ENCODE measurements around the gene ANKRD16. TPM values are rescaled to one million over a fixed set of nuclear protein-coding genes. Genes with fewer than 3 reads are reported as not detected.

The ANKRD16 gene
- polyA plus RNA-seq, 3 donors = 1.4 to 2.9 (median 2.1) TPM

- Mint-ChIP-seq H3K4me3 (no peak overlapping the region), H3K4me1 (peaks cover 12% of the 10 kb centered on the region), H3K27ac (no peak overlapping the region), H3K9me3 (no peaks in the 10 kb centered on the region), H3K36me3 (peaks cover 65 to 95% of the 10 kb centered on the region in 2 donors), H3K27me3 (ENCODE audit: low read depth in 3 of 3) (peaks cover 0 to 1% (median 0%) of the 10 kb centered on the region in 3 donors)
- Histone ChIP-seq H3K79me2 (ENCODE audit: insufficient read depth, low read length) (no peaks in the 10 kb centered on the region), H3K4me1 (ENCODE audit: control insufficient read depth in 1 of 2, insufficient read depth in 2 of 2, low read length in 2 of 2) (peaks cover 4 to 5% of the 10 kb centered on the region in 2 donors), H3K27me3 (ENCODE audit: control insufficient read depth in 2 of 2, insufficient read depth in 2 of 2, low read length in 2 of 2) (no peaks in the 10 kb centered on the region), H2AFZ (ENCODE audit: insufficient read depth, low read depth, low read length, poor library complexity, severe bottlenecking) (no peak overlapping the region), H3K9ac (ENCODE audit: insufficient read depth, low read length, poor library complexity, severe bottlenecking) (no peak overlapping the region), H3K9me3 (replicated peaks in 1 of 2; ENCODE audit: control insufficient read depth in 1 of 2, insufficient read depth in 1 of 2, low read length in 2 of 2) (no peaks in the 10 kb centered on the region), H3K27ac (ENCODE audit: low read depth in 1 of 2, low read length in 2 of 2) (no peak overlapping the region), H4K20me1 (ENCODE audit: insufficient read depth, low read length) (no peaks in the 10 kb centered on the region), H3K36me3 (replicated peaks in 1 of 2; ENCODE audit: control insufficient read depth in 1 of 2, insufficient read depth in 2 of 2, low read length in 2 of 2) (peaks cover 60 to 82% of the 10 kb centered on the region in 2 donors), H3K4me2 (replicated peaks; ENCODE audit: extremely low read depth, low read length, poor library complexity, severe bottlenecking) (no peak overlapping the region), H3K4me3 (replicated peaks in 1 of 3; ENCODE audit: low read depth in 2 of 3, low read length in 3 of 3) (no peak overlapping the region)
- 94% methylated on average over 8 of the region's 11 CpGs for WGBS (ENCODE audit: insufficient coverage)
- intact Hi-C loops (cut with micrococcal nuclease) = no loop called here
- DNase-seq = no peak
- TF ChIP-seq CTCF (IDR thresholded peaks at IDR 0.05) = no peak
Observed at GRCh38 chr10:5930272-5930671, 40.6 kb upstream of the ANKRD16 start.

- H3K36me3 Mint-ChIP-seq = peaks cover 68 to 97% of the 10 kb centered on the region in 2 donors
- no peak for DNase-seq
Observed at GRCh38 chr10:5929442-5929841, 39.7 kb upstream of the ANKRD16 start.

More at GRCh38 chr10:5929442-5929841, 39.7 kb upstream of the ANKRD16 start:
- Histone ChIP-seq H2AFZ (ENCODE audit: insufficient read depth, low read depth, low read length, poor library complexity, severe bottlenecking) (no peak overlapping the region), H3K9ac (ENCODE audit: insufficient read depth, low read length, poor library complexity, severe bottlenecking) (no peak overlapping the region), H3K9me3 (replicated peaks in 1 of 2; ENCODE audit: control insufficient read depth in 1 of 2, insufficient read depth in 1 of 2, low read length in 2 of 2) (no peaks in the 10 kb centered on the region), H3K4me1 (ENCODE audit: control insufficient read depth in 1 of 2, insufficient read depth in 2 of 2, low read length in 2 of 2) (peaks cover 4 to 5% of the 10 kb centered on the region in 2 donors), H4K20me1 (ENCODE audit: insufficient read depth, low read length) (no peaks in the 10 kb centered on the region), H3K27me3 (ENCODE audit: control insufficient read depth in 2 of 2, insufficient read depth in 2 of 2, low read length in 2 of 2) (no peaks in the 10 kb centered on the region), H3K79me2 (ENCODE audit: insufficient read depth, low read length) (no peaks in the 10 kb centered on the region), H3K4me3 (replicated peaks in 1 of 3; ENCODE audit: low read depth in 2 of 3, low read length in 3 of 3) (no peak overlapping the region), H3K36me3 (replicated peaks in 1 of 2; ENCODE audit: control insufficient read depth in 1 of 2, insufficient read depth in 2 of 2, low read length in 2 of 2) (peaks cover 62 to 82% of the 10 kb centered on the region in 2 donors), H3K27ac (ENCODE audit: low read depth in 1 of 2, low read length in 2 of 2) (peak overlapping the region in 1 of 2 donors; percentile 32), H3K4me2 (replicated peaks; ENCODE audit: extremely low read depth, low read length, poor library complexity, severe bottlenecking) (no peak overlapping the region)
- Mint-ChIP-seq H3K27ac (no peak overlapping the region), H3K27me3 (ENCODE audit: low read depth in 3 of 3) (peaks cover 0 to 1% (median 0%) of the 10 kb centered on the region in 3 donors), H3K9me3 (no peaks in the 10 kb centered on the region), H3K4me1 (peaks cover 12% of the 10 kb centered on the region), H3K4me3 (no peak overlapping the region)
- WGBS (ENCODE audit: insufficient coverage) = 87% methylated on average over 6 of the region's 8 CpGs
- intact Hi-C loops (cut with micrococcal nuclease) = no loop called here
- no peak for TF ChIP-seq CTCF (IDR thresholded peaks at IDR 0.05)

All from CD14-positive monocyte (primary cell).